HG02571 (cell line): ENCODE results near the gene ATXN7L1.

Experiments
- ATAC-seq: cut with Tn5 transposase; IDR thresholded peaks from one replicate; pipeline ENCODE4 v1.9.1; 2021; ENCODE audit warnings: mild to moderate bottlenecking, moderate library complexity; ENCODE audit not compliant: unreplicated experiment

ATXN7L1 gene

GRCh38 chr7:105786520-105787470 is 89.6 kb downstream of the ATXN7L1 start:
- no peak for ATAC-seq

- no peak for ATAC-seq
Measured at GRCh38 chr7:105782391-105783042, 93.9 kb downstream of the ATXN7L1 start.

- ATAC-seq = no peak
Measured at GRCh38 chr7:105779856-105780780, 96.3 kb downstream of the ATXN7L1 start.

- ATAC-seq = no peak
Measured at GRCh38 chr7:105778956-105779355, 97.4 kb downstream of the ATXN7L1 start.

- no peak for ATAC-seq
Measured at GRCh38 chr7:105776986-105777910, 99.2 kb downstream of the ATXN7L1 start.

GRCh38 chr7:105776068-105776790 is 100.2 kb downstream of the ATXN7L1 start:
- ATAC-seq = no peak

GRCh38 chr7:105775580-105775979 is 100.8 kb downstream of the ATXN7L1 start:
- ATAC-seq = no peak

GRCh38 chr7:105773030-105773460 is 103.4 kb downstream of the ATXN7L1 start:
- no peak for ATAC-seq

- ATAC-seq = no peak
Measured at GRCh38 chr7:105769901-105770628, 106.3 kb downstream of the ATXN7L1 start.

GRCh38 chr7:105768898-105769507 is 107.4 kb downstream of the ATXN7L1 start:
- ATAC-seq = no peak

- no peak for ATAC-seq
Measured at GRCh38 chr7:105768117-105768516, 108.3 kb downstream of the ATXN7L1 start.

GRCh38 chr7:105766421-105767073 is 109.9 kb downstream of the ATXN7L1 start:
- no peak for ATAC-seq

- no peak for ATAC-seq
Measured at GRCh38 chr7:105765846-105766245, 110.6 kb downstream of the ATXN7L1 start.

GRCh38 chr7:105764506-105764905 is 111.9 kb downstream of the ATXN7L1 start:
- no peak for ATAC-seq

GRCh38 chr7:105760551-105761447 is 115.6 kb downstream of the ATXN7L1 start:
- no peak for ATAC-seq

GRCh38 chr7:105759670-105760550 is 116.5 kb downstream of the ATXN7L1 start:
- no peak for ATAC-seq
